Right ventricle myocardium inferior (tissue), 1 donor: Measurements from ENCODE around the gene UNC5B. TPM values are rescaled to one million over a fixed set of nuclear protein-coding genes. Genes with fewer than 3 reads are reported as not detected.
A peak's percentile ranks its signal among the peaks of the same experiment; 100 is the strongest.
"Not testable (repeated sequence)": the region's sequence is repeated elsewhere in the genome, so short reads cannot be mapped to it uniquely, and the experiment has no call there.

Experiments used
- ATAC-seq: fragments of 200-7000 bp; cut with Tn5 transposase; one replicate; pipeline ENCODE4 v1.9.1; 2020; ENCODE audit warnings: mild to moderate bottlenecking, moderate library complexity
- DNase-seq: peaks from one replicate; pipeline ENCODE4 v3.0.0; 2021; ENCODE audit errors: missing footprints
- intact Hi-C: fragments of 100-400 bp; cut with DNase I; formaldehyde crosslinking; loops from one replicate; pipeline ENCODE4 v1.11.0; 2022
- total RNA-seq: library from RNA; stranded (reverse); fragmentation: NEBNext Ultra II Directional; extraction: Animal tissue kit (Norgen Biotek cat#: 25700); gene quantifications from one replicate; pipeline ENCODE4 v1.2.1, GENCODE V29; 2021
- donor health status: DM: no; HTN: yes; CAD: no; lungs with severe emphysema.

UNC5B gene
- total RNA-seq, 1 donor from 2014 or later, result 13.1 TPM

- DNase-seq, intact Hi-C loops: not testable (repeated sequence)
- ATAC-seq, result peak; percentile 74
Observed at GRCh38 chr10:71219236-71219917, 7.0 kb downstream of the UNC5B start.

- intact Hi-C loops, result no loop called here
- DNase-seq (no peak), ATAC-seq (no peak)
Observed at GRCh38 chr10:71219918-71220688, 7.7 kb downstream of the UNC5B start.

- ATAC-seq, result no peak
- intact Hi-C loops, result no loop called here
Observed at GRCh38 chr10:71220689-71221540, 8.5 kb downstream of the UNC5B start.

GRCh38 chr10:71221586-71222202 is 9.3 kb downstream of the UNC5B start:
- ATAC-seq, result no peak
- intact Hi-C loops, result no loop called here
- no peak for DNase-seq

More at GRCh38 chr10:71220689-71221540, 8.5 kb downstream of the UNC5B start:
- DNase-seq, result no peak

- no peak for DNase-seq
- no peak for ATAC-seq
- intact Hi-C loops, result no loop called here
Observed at GRCh38 chr10:71222601-71223346, 10.4 kb downstream of the UNC5B start.

GRCh38 chr10:71223347-71224058 is 11.1 kb downstream of the UNC5B start:
- ATAC-seq (no peak), DNase-seq (no peak)
- intact Hi-C loops, result no loop called here

- intact Hi-C loops, result no loop called here
- no peak for DNase-seq
- no peak for ATAC-seq
Observed at GRCh38 chr10:71225291-71226058, 13.1 kb downstream of the UNC5B start.

GRCh38 chr10:71228875-71229675 is 16.7 kb downstream of the UNC5B start:
- ATAC-seq (no peak), DNase-seq (no peak)
- intact Hi-C loops, result no loop called here

- DNase-seq (no peak), ATAC-seq (no peak)
- intact Hi-C loops, result no loop called here
Observed at GRCh38 chr10:71229726-71230655, 17.6 kb downstream of the UNC5B start.

GRCh38 chr10:71230656-71231025 is 18.3 kb downstream of the UNC5B start:
- ATAC-seq, result no peak
- no peak for DNase-seq
- intact Hi-C loops, result no loop called here

- no peak for ATAC-seq
- DNase-seq, result no peak
- intact Hi-C loops, result no loop called here
Observed at GRCh38 chr10:71231206-71231605, 18.8 kb downstream of the UNC5B start.

GRCh38 chr10:71232089-71232998 is 20.0 kb downstream of the UNC5B start:
- DNase-seq, result peak; percentile 87
- ATAC-seq, result peak; percentile 66
- intact Hi-C loops, result no loop called here

GRCh38 chr10:71233482-71233892 is 21.1 kb downstream of the UNC5B start:
- DNase-seq, result no peak
- intact Hi-C loops, result no loop called here
- no peak for ATAC-seq
